Neural progenitor cell (in vitro differentiated cells): Measurements from ENCODE around the gene SRPK3.

Source experiments
- EZH2phosphoT487 ChIP-seq: fragments of 200-600 bp; sonication (generic); IDR thresholded peaks from 2 replicates; pipeline ENCODE4 v1.6.1; 2017; ENCODE audit warnings: antibody characterized with exemption
- TF ChIP-seq, protein P1 (sequence below): fragments of 200-600 bp; sonication (generic); IDR thresholded peaks from 2 replicates; pipeline ENCODE4 v1.5.1; 2017; ENCODE audit warnings: antibody characterized with exemption, mild to moderate bottlenecking

DNA sequence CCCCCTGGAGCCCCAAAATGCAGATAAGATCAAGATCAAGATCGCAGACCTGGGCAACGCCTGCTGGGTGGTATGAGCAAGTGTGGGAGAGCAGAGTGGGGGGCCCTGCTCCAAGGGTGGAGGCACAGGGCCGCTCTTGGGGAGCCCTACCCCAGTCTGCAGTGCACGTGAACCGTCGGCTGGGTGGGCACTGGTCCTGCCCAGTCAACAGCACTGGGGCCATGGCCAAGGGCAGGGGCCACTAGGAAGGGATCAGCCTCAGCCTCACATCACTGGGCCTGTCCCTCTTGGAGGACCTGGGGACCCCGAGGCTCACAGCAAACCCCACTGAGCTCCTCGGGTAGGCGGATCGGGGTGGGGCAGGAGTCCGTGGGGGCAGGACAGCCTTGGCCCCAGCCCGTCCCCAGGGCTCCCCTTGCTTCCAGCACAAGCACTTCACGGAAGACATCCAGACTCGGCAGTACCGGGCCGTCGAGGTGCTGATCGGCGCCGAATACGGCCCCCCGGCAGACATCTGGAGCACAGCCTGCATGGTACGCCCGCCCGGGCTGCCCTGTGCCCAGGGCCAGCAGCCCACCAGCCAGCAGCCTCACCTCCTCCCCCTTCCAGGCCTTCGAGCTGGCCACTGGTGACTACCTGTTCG is 3.6 kb downstream of the SRPK3 start:
- TF ChIP-seq, protein P1, sequence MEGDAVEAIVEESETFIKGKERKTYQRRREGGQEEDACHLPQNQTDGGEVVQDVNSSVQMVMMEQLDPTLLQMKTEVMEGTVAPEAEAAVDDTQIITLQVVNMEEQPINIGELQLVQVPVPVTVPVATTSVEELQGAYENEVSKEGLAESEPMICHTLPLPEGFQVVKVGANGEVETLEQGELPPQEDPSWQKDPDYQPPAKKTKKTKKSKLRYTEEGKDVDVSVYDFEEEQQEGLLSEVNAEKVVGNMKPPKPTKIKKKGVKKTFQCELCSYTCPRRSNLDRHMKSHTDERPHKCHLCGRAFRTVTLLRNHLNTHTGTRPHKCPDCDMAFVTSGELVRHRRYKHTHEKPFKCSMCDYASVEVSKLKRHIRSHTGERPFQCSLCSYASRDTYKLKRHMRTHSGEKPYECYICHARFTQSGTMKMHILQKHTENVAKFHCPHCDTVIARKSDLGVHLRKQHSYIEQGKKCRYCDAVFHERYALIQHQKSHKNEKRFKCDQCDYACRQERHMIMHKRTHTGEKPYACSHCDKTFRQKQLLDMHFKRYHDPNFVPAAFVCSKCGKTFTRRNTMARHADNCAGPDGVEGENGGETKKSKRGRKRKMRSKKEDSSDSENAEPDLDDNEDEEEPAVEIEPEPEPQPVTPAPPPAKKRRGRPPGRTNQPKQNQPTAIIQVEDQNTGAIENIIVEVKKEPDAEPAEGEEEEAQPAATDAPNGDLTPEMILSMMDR, result no peak
- TF ChIP-seq EZH2phosphoT487, result no peak
